Measurements from ENCODE around the gene IFNA8.
"Not testable (repeated sequence)": the region's sequence is repeated elsewhere in the genome, so short reads cannot be mapped to it uniquely, and the experiment has no call there.

IFNA8 gene

DNA sequence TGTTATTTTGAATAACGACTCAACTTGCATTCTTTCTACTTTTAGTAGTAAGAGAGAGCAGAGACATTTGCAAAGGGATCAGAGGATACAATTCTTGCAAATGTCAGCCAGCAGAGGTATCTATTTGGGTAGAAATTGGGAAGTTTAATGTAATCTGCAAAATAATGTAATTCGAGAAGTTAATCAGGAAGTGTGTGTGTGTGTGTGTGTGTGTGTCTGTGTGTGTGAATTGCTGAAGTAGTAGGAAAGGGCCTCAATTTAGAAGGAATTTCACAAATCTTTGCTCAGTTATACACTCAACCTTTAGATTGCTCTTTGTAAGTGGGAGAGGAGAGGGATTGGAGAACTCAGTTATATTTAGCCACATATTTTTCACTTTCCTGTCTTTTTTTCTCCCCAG is 20.3 kb downstream of the IFNA8 start:
- DNase-seq, result no peak

- no peak for DNase-seq
These were observed 23.9 kb downstream of the IFNA8 start for GRCh38 chr9:21432672-21433425.

GRCh38 chr9:21434202-21435014 is 25.5 kb downstream of the IFNA8 start:
- no peak for DNase-seq

GRCh38 chr9:21435015-21435383 is 26.1 kb downstream of the IFNA8 start:
- not testable (repeated sequence) for DNase-seq

DNA sequence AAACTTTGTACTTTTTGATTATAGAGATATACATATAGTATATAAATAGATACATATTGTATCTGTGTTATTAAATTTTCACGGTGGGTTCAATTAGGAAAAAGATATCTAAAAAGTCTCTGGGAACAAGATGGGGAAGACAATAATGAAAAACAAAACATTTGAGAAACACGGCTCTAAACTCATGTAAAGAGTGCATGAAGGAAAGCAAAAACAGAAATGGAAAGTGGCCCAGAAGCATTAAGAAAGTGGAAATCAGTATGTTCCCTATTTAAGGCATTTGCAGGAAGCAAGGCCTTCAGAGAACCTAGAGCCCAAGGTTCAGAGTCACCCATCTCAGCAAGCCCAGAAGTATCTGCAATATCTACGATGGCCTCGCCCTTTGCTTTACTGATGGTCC is 31.2 kb downstream of the IFNA8 start, which contains the start of gene IFNA1:
Gene IFNA1 (plus strand): TSS at position 301 of the 400 bp plus-strand sequence. CDS start 69 bp downstream, at position 370.
- DNase-seq, result no peak

DNA sequence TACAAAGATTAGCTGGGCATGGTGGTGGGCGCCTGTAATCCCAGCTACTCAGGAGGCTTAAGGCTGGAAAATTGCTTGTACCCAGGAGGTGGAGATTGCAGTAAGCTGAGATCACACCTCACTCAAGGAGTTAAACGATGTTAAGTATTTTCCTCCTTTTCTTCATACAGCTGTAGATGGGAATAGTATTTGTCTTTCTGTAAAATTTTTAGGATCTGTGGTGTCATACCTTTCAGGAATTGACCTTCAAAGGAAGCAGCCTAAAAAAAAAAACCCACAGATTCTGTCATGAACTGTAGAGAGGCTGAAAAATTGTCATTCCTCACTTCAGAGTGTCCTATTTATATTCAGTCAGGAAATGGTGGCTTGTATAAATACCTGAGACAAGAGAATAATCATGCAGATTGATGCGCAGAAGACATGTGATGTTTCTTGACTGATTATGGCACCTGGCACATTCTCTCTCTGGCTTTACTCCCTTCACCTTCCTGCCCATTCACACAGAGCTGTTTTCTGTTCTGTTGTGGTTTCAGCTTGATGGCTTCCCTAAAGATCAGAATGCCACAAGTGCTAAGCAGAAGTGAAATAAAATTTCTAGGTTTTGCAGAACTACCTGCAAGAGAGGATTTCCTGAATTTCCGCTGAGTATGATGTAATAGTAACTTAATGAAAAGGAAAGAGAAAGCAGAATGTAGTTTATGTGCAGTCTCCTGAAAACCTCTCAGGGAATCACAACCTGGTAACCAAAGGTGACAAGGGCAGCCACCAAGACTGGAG is 35.1 kb downstream of the IFNA8 start:
- DNase-seq, result peak; percentile 35

DNA sequence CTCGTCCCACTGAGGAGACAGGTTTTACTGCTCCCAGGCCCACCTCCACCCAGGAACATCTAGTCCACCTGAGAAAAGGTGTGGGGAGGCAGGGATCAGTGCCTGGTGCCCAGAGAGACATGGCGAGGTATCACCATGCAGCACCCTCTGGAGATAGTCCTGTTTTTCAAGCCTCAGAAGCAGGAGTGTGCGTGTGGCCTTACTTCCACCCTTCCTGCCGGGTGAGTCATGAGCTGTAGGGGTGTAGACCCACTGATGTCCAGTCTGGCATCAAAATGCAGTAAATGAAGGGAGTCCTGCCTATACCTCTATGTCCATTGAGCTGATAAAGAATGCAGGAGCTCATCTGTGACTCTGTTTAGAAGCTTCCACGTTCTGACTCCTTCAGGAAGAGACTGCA is 40.4 kb downstream of the IFNA8 start:
- DNase-seq, result not testable (repeated sequence)

- no peak for DNase-seq
These were observed 41.9 kb downstream of the IFNA8 start for GRCh38 chr9:21450733-21451394.

- DNase-seq, result no peak
These were observed 43.8 kb downstream of the IFNA8 start for GRCh38 chr9:21452681-21453080.

DNA sequence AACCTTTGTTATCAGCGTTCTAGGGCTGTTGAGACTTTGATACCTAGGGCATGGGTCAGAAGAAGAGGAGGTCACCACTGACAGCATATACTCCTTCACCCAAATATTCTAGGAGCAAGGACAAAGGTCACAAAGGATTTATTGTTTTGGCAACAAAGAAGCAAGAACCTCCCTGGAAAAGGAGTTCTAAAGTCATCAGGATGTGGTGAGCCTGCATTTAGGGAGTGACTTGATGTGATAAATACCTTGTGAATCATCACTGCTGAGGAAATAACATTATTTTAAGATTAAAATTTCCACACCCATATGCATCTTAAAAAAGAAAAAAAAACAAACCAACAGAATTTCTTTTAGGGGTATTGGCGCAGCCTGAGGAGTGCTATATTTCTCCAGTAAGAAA is 45.2 kb downstream of the IFNA8 start:
- DNase-seq, result no peak

DNA sequence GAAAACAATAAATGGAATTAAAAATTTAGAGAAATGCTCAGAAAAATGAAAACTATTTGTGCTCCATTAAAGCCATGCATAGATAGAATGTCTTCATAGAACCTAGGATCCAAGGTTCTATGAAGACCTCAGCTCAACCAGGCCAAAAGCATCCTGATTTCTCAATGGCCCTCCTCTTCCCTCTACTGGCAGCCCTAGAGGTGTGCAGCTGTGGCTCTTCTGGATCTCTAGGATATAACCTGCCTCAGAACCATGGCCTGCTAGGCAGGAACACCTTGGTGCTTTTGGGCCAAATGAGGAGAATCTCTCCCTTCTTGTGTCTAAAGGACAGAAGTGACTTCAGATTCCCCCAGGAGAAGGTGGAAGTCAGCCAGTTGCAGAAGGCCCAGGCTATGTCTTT is 46.4 kb downstream of the IFNA8 start:
- DNase-seq, result peak; percentile 10

All from CD4-positive, alpha-beta T cell treated with Interferon gamma for 1 hour (primary cell).